GM21447 (cell line): Measurements from ENCODE around the gene TNFRSF6B.
"Not testable (repeated sequence)": the region's sequence is repeated elsewhere in the genome, so short reads cannot be mapped to it uniquely, and the experiment has no call there.

Source experiments
- ATAC-seq: cut with Tn5 transposase; IDR thresholded peaks from one replicate; pipeline ENCODE4 v1.9.1; 2021; ENCODE audit not compliant: unreplicated experiment

TNFRSF6B gene

GRCh38 chr20:63706852-63707557 lies 10.6 kb downstream of the TNFRSF6B start:
- peak; percentile 34 for ATAC-seq

- peak; percentile 64 for ATAC-seq
These were observed 11.3 kb downstream of the TNFRSF6B start, which contains the start of the genes ARFRP1 and ZGPAT for GRCh38 chr20:63707558-63708300. TSS of gene ARFRP1 (minus strand) at chr20:63707976. CDS start at chr20:63707091, 885 bp downstream. TSS of gene ZGPAT (plus strand) at chr20:63708039. CDS start at chr20:63708581, 542 bp downstream.

- no peak for ATAC-seq
These were observed 12.1 kb downstream of the TNFRSF6B start for GRCh38 chr20:63708301-63709148.

GRCh38 chr20:63709149-63709527 lies 12.7 kb downstream of the TNFRSF6B start:
- ATAC-seq = no peak

- no peak for ATAC-seq
These were observed 14.7 kb downstream of the TNFRSF6B start for GRCh38 chr20:63711085-63711645.

GRCh38 chr20:63712191-63712590 lies 15.7 kb downstream of the TNFRSF6B start:
- no peak for ATAC-seq

- no peak for ATAC-seq
These were observed 18.4 kb downstream of the TNFRSF6B start for GRCh38 chr20:63714858-63715257.

- no peak for ATAC-seq
These were observed 22.5 kb downstream of the TNFRSF6B start for GRCh38 chr20:63718996-63719395.

GRCh38 chr20:63722967-63723622 lies 26.6 kb downstream of the TNFRSF6B start:
- ATAC-seq = not testable (repeated sequence)

GRCh38 chr20:63730189-63730733 lies 33.8 kb downstream of the TNFRSF6B start:
- ATAC-seq = not testable (repeated sequence)

- no peak for ATAC-seq
These were observed 35.0 kb downstream of the TNFRSF6B start for GRCh38 chr20:63731410-63731809.

GRCh38 chr20:63732118-63733095 lies 36.0 kb downstream of the TNFRSF6B start:
- no peak for ATAC-seq

GRCh38 chr20:63733117-63733516 lies 36.7 kb downstream of the TNFRSF6B start:
- ATAC-seq = no peak

GRCh38 chr20:63733579-63734081 lies 37.2 kb downstream of the TNFRSF6B start:
- ATAC-seq = no peak

GRCh38 chr20:63734111-63734945 lies 37.9 kb downstream of the TNFRSF6B start:
- no peak for ATAC-seq

- no peak for ATAC-seq
These were observed 38.8 kb downstream of the TNFRSF6B start for GRCh38 chr20:63734946-63735858.
